Posterior vena cava (tissue), 2 donors: Measurements from ENCODE around the gene LRRK1. TPM values are rescaled to one million over a fixed set of nuclear protein-coding genes. Genes with fewer than 3 reads are reported as not detected.

Source experiments
- DNase-seq: peaks from one replicate; pipeline ENCODE4 v3.0.0-alpha.2; 2020; ENCODE audit warnings: low spot score
- intact Hi-C, 2 donors: fragments of 100-400 bp; cut with DNase I; formaldehyde crosslinking; loops; one replicate each; pipeline versions ENCODE4 v1.14.1 to v1.14.2; 2022 to 2023
- total RNA-seq, 2 donors: library from RNA; stranded (reverse); fragmentation: NEBNext Ultra II Directional; extraction: Animal tissue kit (Norgen Biotek cat#: 25700); gene quantifications; one replicate each; pipeline ENCODE4 v1.2.1, GENCODE V29; 2021
- donor health status: DM: yes; HTN: yes; CAD: no.
- donor health status: DM: yes; HTN: yes; CAD: no.

LRRK1 gene
- total RNA-seq, 2 donors from 2014 or later = 22.3 to 24.9 TPM

- intact Hi-C loops = loop anchor here in 1 of 2 donors (1.0 kb wide), 1 partner anchor 21 kb away; no protein-coding TSS in a partner anchor
- no peak for DNase-seq
These were observed 9.6 kb downstream of the LRRK1 start for GRCh38 chr15:100928632-100929280.

- no peak for DNase-seq
- intact Hi-C loops = no loop called here
These were observed 10.5 kb downstream of the LRRK1 start for GRCh38 chr15:100929641-100930042.

- DNase-seq = no peak
- intact Hi-C loops = no loop called here
These were observed 11.2 kb downstream of the LRRK1 start for GRCh38 chr15:100930306-100930848.

GRCh38 chr15:100931143-100931890 is 12.2 kb downstream of the LRRK1 start:
- intact Hi-C loops = no loop called here
- no peak for DNase-seq

GRCh38 chr15:100932676-100933348 is 13.7 kb downstream of the LRRK1 start:
- intact Hi-C loops = no loop called here
- DNase-seq = no peak

GRCh38 chr15:100934166-100934565 is 15.0 kb downstream of the LRRK1 start:
- intact Hi-C loops = no loop called here

GRCh38 chr15:100934726-100935125 is 15.6 kb downstream of the LRRK1 start:
- DNase-seq = no peak
- intact Hi-C loops = no loop called here

More at GRCh38 chr15:100934166-100934565, 15.0 kb downstream of the LRRK1 start:
- no peak for DNase-seq

- intact Hi-C loops = no loop called here
- no peak for DNase-seq
These were observed 18.0 kb downstream of the LRRK1 start for GRCh38 chr15:100937171-100937570.

GRCh38 chr15:100939791-100940190 is 20.6 kb downstream of the LRRK1 start:
- DNase-seq = no peak
- intact Hi-C loops = no loop called here

GRCh38 chr15:100940767-100941379 is 21.7 kb downstream of the LRRK1 start:
- intact Hi-C loops = loop anchor here in 1 of 2 donors (1.0 kb wide), 1 partner anchor 48 kb away; no protein-coding TSS in a partner anchor
- DNase-seq = no peak

- DNase-seq = no peak
- intact Hi-C loops = loop anchor here in 1 of 2 donors (1.0 kb wide), 1 partner anchor 48 kb away; no protein-coding TSS in a partner anchor
These were observed 22.4 kb downstream of the LRRK1 start for GRCh38 chr15:100941536-100941935.

- intact Hi-C loops = no loop called here
- DNase-seq = no peak
These were observed 23.7 kb downstream of the LRRK1 start for GRCh38 chr15:100942656-100943425.

GRCh38 chr15:100944244-100944895 is 25.2 kb downstream of the LRRK1 start:
- no peak for DNase-seq
- intact Hi-C loops = no loop called here

- intact Hi-C loops = no loop called here
- DNase-seq = no peak
These were observed 25.8 kb downstream of the LRRK1 start for GRCh38 chr15:100944986-100945385.

- intact Hi-C loops = no loop called here
- no peak for DNase-seq
These were observed 28.7 kb downstream of the LRRK1 start for GRCh38 chr15:100947760-100948429.

- intact Hi-C loops = no loop called here
- no peak for DNase-seq
These were observed 29.2 kb downstream of the LRRK1 start for GRCh38 chr15:100948430-100948762.

GRCh38 chr15:100949691-100950090 is 30.5 kb downstream of the LRRK1 start:
- intact Hi-C loops = loop anchor here in 1 of 2 donors (1.0 kb wide), 1 partner anchor 21 kb away; no protein-coding TSS in a partner anchor
- no peak for DNase-seq

GRCh38 chr15:100951965-100952364 is 32.8 kb downstream of the LRRK1 start:
- DNase-seq = no peak
- intact Hi-C loops = no loop called here
